ENCODE results near the gene KRTAP13-2. TPM values are rescaled to one million over a fixed set of nuclear protein-coding genes. Genes with fewer than 3 reads are reported as not detected.

The KRTAP13-2 gene
- total RNA-seq (not detected), polyA plus RNA-seq (not detected)

- H3K27ac Mint-ChIP-seq = no peak within 1 kb of the TSS
These were observed at the start of gene KRTAP13-2 for GRCh38 chr21:30372139-30372770. KRTAP13-2 (minus strand) TSS chr21:30372271; CDS start chr21:30372213, 58 bp downstream.

GRCh38 chr21:30415993-30416392, 43.9 kb upstream of the KRTAP13-2 start:
- DNase-seq (no peak), ATAC-seq (ENCODE audit: low read depth in 2 of 2) (no peak)
- Histone ChIP-seq H3K4me1 (ENCODE audit: control insufficient read depth, insufficient read depth, low read length, poor library complexity, severe bottlenecking) (no peaks in the 10 kb centered on the region), H3K27ac (ENCODE audit: insufficient read depth, low read length, poor library complexity, severe bottlenecking) (no peak overlapping the region), H3K4me3 (ENCODE audit: low read depth, low read length) (no peak overlapping the region), H3K36me3 (ENCODE audit: control insufficient read depth, insufficient read depth, low read length) (no peaks in the 10 kb centered on the region), H3K9me3 (ENCODE audit: control insufficient read depth in 2 of 2, low read length in 2 of 2) (no peaks in the 10 kb centered on the region), H3K27me3 (ENCODE audit: control insufficient read depth, insufficient read depth, low read length) (no peaks in the 10 kb centered on the region)
- Mint-ChIP-seq H3K27ac (no peak overlapping the region), H3K4me1 (no peaks in the 10 kb centered on the region), H3K4me3 (no peak overlapping the region), H3K27me3 (no peaks in the 10 kb centered on the region), H3K9me3 (peaks cover 0 to 9% (median 0%) of the 10 kb centered on the region in 7 donors), H3K36me3 (no peaks in the 10 kb centered on the region)

More at GRCh38 chr21:30372139-30372770, at the start of gene KRTAP13-2:
- Histone ChIP-seq H3K9me3 (ENCODE audit: control insufficient read depth in 2 of 2, low read length in 2 of 2) (no peaks in the 10 kb centered on the region), H3K27ac (ENCODE audit: insufficient read depth, low read length, poor library complexity, severe bottlenecking) (no peak within 1 kb of the TSS), H3K27me3 (ENCODE audit: control insufficient read depth, insufficient read depth, low read length) (no peaks in the 10 kb centered on the region), H3K36me3 (ENCODE audit: control insufficient read depth, insufficient read depth, low read length) (no peaks in the 10 kb centered on the region), H3K4me1 (ENCODE audit: control insufficient read depth, insufficient read depth, low read length, poor library complexity, severe bottlenecking) (no peaks in the 10 kb centered on the region), H3K4me3 (ENCODE audit: low read depth, low read length) (no peak within 1 kb of the TSS)
- Mint-ChIP-seq H3K9me3 (peaks cover 0 to 5% (median 3%) of the 10 kb centered on the region in 7 donors), H3K36me3 (no peaks in the 10 kb centered on the region), H3K4me3 (no peak within 1 kb of the TSS), H3K4me1 (no peaks in the 10 kb centered on the region), H3K27me3 (no peaks in the 10 kb centered on the region)
- ATAC-seq (ENCODE audit: low read depth in 2 of 2) = no peak
- no peak for DNase-seq

GRCh38 chr21:30408782-30409494, 36.9 kb upstream of the KRTAP13-2 start:
- Mint-ChIP-seq H3K27ac (no peak overlapping the region), H3K4me3 (no peak overlapping the region), H3K27me3 (no peaks in the 10 kb centered on the region), H3K36me3 (no peaks in the 10 kb centered on the region), H3K4me1 (no peaks in the 10 kb centered on the region), H3K9me3 (peaks cover 0 to 10% (median 4%) of the 10 kb centered on the region in 7 donors)
- peak in 1 of 3 donors; percentile 34 for DNase-seq
- Histone ChIP-seq H3K4me3 (ENCODE audit: low read depth, low read length) (no peak overlapping the region), H3K27me3 (ENCODE audit: control insufficient read depth, insufficient read depth, low read length) (no peaks in the 10 kb centered on the region), H3K4me1 (ENCODE audit: control insufficient read depth, insufficient read depth, low read length, poor library complexity, severe bottlenecking) (no peaks in the 10 kb centered on the region), H3K36me3 (ENCODE audit: control insufficient read depth, insufficient read depth, low read length) (no peaks in the 10 kb centered on the region), H3K27ac (ENCODE audit: insufficient read depth, low read length, poor library complexity, severe bottlenecking) (no peak overlapping the region), H3K9me3 (ENCODE audit: control insufficient read depth in 2 of 2, low read length in 2 of 2) (no peaks in the 10 kb centered on the region)
- no peak for ATAC-seq (ENCODE audit: low read depth in 2 of 2)

- ATAC-seq (ENCODE audit: low read depth in 2 of 2) (no peak), DNase-seq (no peak)
- H3K4me1 ChIP-seq (ENCODE audit: control insufficient read depth, insufficient read depth, low read length, poor library complexity, severe bottlenecking) = no peaks in the 10 kb centered on the region
- H3K9me3 ChIP-seq (ENCODE audit: control insufficient read depth in 2 of 2, low read length in 2 of 2) = no peaks in the 10 kb centered on the region
- Mint-ChIP-seq H3K4me1 (no peaks in the 10 kb centered on the region), H3K27me3 (no peaks in the 10 kb centered on the region), H3K27ac (no peak within 1 kb of the TSS), H3K4me3 (no peak within 1 kb of the TSS), H3K9me3 (peaks cover 0 to 5% (median 0%) of the 10 kb centered on the region in 7 donors), H3K36me3 (no peaks in the 10 kb centered on the region)
- H3K27me3 ChIP-seq (ENCODE audit: control insufficient read depth, insufficient read depth, low read length) = no peaks in the 10 kb centered on the region
- H3K36me3 ChIP-seq (ENCODE audit: control insufficient read depth, insufficient read depth, low read length) = no peaks in the 10 kb centered on the region
- no peak within 1 kb of the TSS for H3K4me3 ChIP-seq (ENCODE audit: low read depth, low read length)
- H3K27ac ChIP-seq (ENCODE audit: insufficient read depth, low read length, poor library complexity, severe bottlenecking) = no peak within 1 kb of the TSS
These were observed 23.7 kb upstream of the KRTAP13-2 start, which contains the start of gene KRTAP13-1 for GRCh38 chr21:30395731-30396130. KRTAP13-1 (plus strand) TSS chr21:30396031; CDS start chr21:30396087, 56 bp downstream.

GRCh38 chr21:30391492-30392025, 19.5 kb upstream of the KRTAP13-2 start:
- no peaks in the 10 kb centered on the region for H3K4me1 Mint-ChIP-seq
- no peaks in the 10 kb centered on the region for H3K36me3 Mint-ChIP-seq
- H3K9me3 Mint-ChIP-seq = peaks cover 0 to 9% (median 1%) of the 10 kb centered on the region in 7 donors
- no peak overlapping the region for H3K4me3 Mint-ChIP-seq
- Histone ChIP-seq H3K4me1 (ENCODE audit: control insufficient read depth, insufficient read depth, low read length, poor library complexity, severe bottlenecking) (no peaks in the 10 kb centered on the region), H3K4me3 (ENCODE audit: low read depth, low read length) (no peak overlapping the region), H3K9me3 (ENCODE audit: control insufficient read depth in 2 of 2, low read length in 2 of 2) (no peaks in the 10 kb centered on the region), H3K36me3 (ENCODE audit: control insufficient read depth, insufficient read depth, low read length) (no peaks in the 10 kb centered on the region), H3K27me3 (ENCODE audit: control insufficient read depth, insufficient read depth, low read length) (no peaks in the 10 kb centered on the region), H3K27ac (ENCODE audit: insufficient read depth, low read length, poor library complexity, severe bottlenecking) (no peak overlapping the region)
- DNase-seq = no peak
- no peaks in the 10 kb centered on the region for H3K27me3 Mint-ChIP-seq
- no peak overlapping the region for H3K27ac Mint-ChIP-seq
- no peak for ATAC-seq (ENCODE audit: low read depth in 2 of 2)

GRCh38 chr21:30382201-30382600, 10.1 kb upstream of the KRTAP13-2 start:
- Histone ChIP-seq H3K4me1 (ENCODE audit: control insufficient read depth, insufficient read depth, low read length, poor library complexity, severe bottlenecking) (no peaks in the 10 kb centered on the region), H3K4me3 (ENCODE audit: low read depth, low read length) (no peak overlapping the region), H3K27me3 (ENCODE audit: control insufficient read depth, insufficient read depth, low read length) (no peaks in the 10 kb centered on the region), H3K27ac (ENCODE audit: insufficient read depth, low read length, poor library complexity, severe bottlenecking) (no peak overlapping the region), H3K9me3 (ENCODE audit: control insufficient read depth in 2 of 2, low read length in 2 of 2) (peaks cover 0 to 1% of the 10 kb centered on the region in 2 experiments), H3K36me3 (ENCODE audit: control insufficient read depth, insufficient read depth, low read length) (no peaks in the 10 kb centered on the region)
- H3K9me3 Mint-ChIP-seq = peaks cover 0 to 5% (median 0%) of the 10 kb centered on the region in 7 donors
- no peaks in the 10 kb centered on the region for H3K4me1 Mint-ChIP-seq
- ATAC-seq (ENCODE audit: low read depth in 2 of 2) (no peak), DNase-seq (no peak)
- no peak overlapping the region for H3K4me3 Mint-ChIP-seq
- peaks cover 7% of the 10 kb centered on the region for H3K27me3 Mint-ChIP-seq
- H3K27ac Mint-ChIP-seq = no peak overlapping the region
- no peaks in the 10 kb centered on the region for H3K36me3 Mint-ChIP-seq

GRCh38 chr21:30355906-30356305, 16.2 kb downstream of the KRTAP13-2 start:
- Histone ChIP-seq H3K36me3 (ENCODE audit: control insufficient read depth, insufficient read depth, low read length) (no peaks in the 10 kb centered on the region), H3K27ac (ENCODE audit: insufficient read depth, low read length, poor library complexity, severe bottlenecking) (no peak overlapping the region), H3K27me3 (ENCODE audit: control insufficient read depth, insufficient read depth, low read length) (no peaks in the 10 kb centered on the region), H3K4me1 (ENCODE audit: control insufficient read depth, insufficient read depth, low read length, poor library complexity, severe bottlenecking) (no peaks in the 10 kb centered on the region), H3K4me3 (ENCODE audit: low read depth, low read length) (no peak overlapping the region), H3K9me3 (ENCODE audit: control insufficient read depth in 2 of 2, low read length in 2 of 2) (no peaks in the 10 kb centered on the region)
- Mint-ChIP-seq H3K4me3 (no peak overlapping the region), H3K36me3 (no peaks in the 10 kb centered on the region), H3K27me3 (no peaks in the 10 kb centered on the region), H3K27ac (no peak overlapping the region), H3K9me3 (peaks cover 0 to 2% (median 0%) of the 10 kb centered on the region in 7 donors), H3K4me1 (no peaks in the 10 kb centered on the region)
- DNase-seq (no peak), ATAC-seq (ENCODE audit: low read depth in 2 of 2) (no peak)

Data from CD4-positive, CD25-positive, alpha-beta regulatory T cell (primary cell).